Cardiac muscle cell (in vitro differentiated cells and primary cell): ENCODE measurements around the gene HNRNPUL1. TPM values are rescaled to one million over a fixed set of nuclear protein-coding genes. Genes with fewer than 3 reads are reported as not detected.

Experiments used
- DNase-seq, 2 donors: peaks; one replicate each; pipeline versions ENCODE4 v3.0.0 to v3.0.0-alpha.2; 2010 to 2017; ENCODE audit warnings: low read depth in 1 of 2, low spot score in 1 of 2
- H3K27ac ChIP-seq: fragments of 200-600 bp; sonication (generic); 2 replicates; pipeline ENCODE4 v1.5.1; 2016
- H3K27me3 ChIP-seq: fragments of 200-600 bp; sonication (generic); 2 replicates; pipeline ENCODE4 v1.6.0; 2016; ENCODE audit warnings: control low read depth
- H3K36me3 ChIP-seq: fragments of 200-600 bp; sonication (generic); 2 replicates; pipeline ENCODE4 v1.5.1; 2016; ENCODE audit warnings: control low read depth
- H3K4me1 ChIP-seq: fragments of 200-600 bp; sonication (generic); 2 replicates; pipeline ENCODE4 v1.8.1; 2017; ENCODE audit warnings: low read depth, mild to moderate bottlenecking, mixed run types
- H3K4me3 ChIP-seq: fragments of 200-600 bp; sonication (generic); 2 replicates; pipeline ENCODE4 v1.5.1; 2016; ENCODE audit warnings: mild to moderate bottlenecking
- H3K9me3 ChIP-seq: fragments of 200-600 bp; sonication (generic); 2 replicates; pipeline ENCODE4 v1.5.1; 2017; ENCODE audit warnings: low read depth, mild to moderate bottlenecking, control low read depth
- polyA plus RNA-seq: library from polyadenylated mRNA; unstranded; fragments of >200 nt; fragmentation: Nextera tagmentation; extraction: Ambion mirVana; gene quantifications from 2 replicates; pipeline ENCODE4 v1.2.1, GENCODE V29; 2016
- total RNA-seq: library from RNA; depleted of rRNA; stranded (reverse); fragments of >200 nt; gene quantifications from 2 replicates; pipeline ENCODE4 v1.2.3, GENCODE V29; 2016
- TF ChIP-seq, protein P1 (sequence below): IDR thresholded peaks from 2 replicates; pipeline ENCODE4 v1.5.1; 2012; ENCODE audit warnings: low read depth, mild to moderate bottlenecking, low read length

Gene HNRNPUL1
- total and polyA plus RNA-seq, 2 experiments from 2014 or later = 148 to 195 TPM

DNA sequence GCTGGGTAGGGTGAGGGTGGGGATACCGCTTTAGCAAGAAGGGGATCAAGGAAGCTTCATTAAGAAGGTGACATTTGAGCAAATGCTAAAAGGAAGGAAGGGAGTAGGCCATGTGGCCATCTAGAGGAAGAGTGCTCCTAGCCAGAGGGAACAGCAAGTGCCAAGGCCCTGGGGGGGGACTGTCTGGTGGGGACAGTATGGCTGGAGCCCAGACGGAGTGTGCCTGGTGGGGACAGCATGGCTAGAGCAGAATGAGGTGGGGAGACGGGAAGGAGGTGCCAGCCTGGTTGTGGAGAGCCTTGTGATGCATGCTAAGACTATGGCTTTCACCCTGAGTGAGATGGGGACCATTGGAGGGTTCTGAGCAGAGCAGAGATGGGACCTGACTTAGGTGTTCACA, 91.6 kb downstream of the HNRNPUL1 start:
- H3K4me1 ChIP-seq = no peaks in the 10 kb centered on the region
- TF ChIP-seq, protein P1, sequence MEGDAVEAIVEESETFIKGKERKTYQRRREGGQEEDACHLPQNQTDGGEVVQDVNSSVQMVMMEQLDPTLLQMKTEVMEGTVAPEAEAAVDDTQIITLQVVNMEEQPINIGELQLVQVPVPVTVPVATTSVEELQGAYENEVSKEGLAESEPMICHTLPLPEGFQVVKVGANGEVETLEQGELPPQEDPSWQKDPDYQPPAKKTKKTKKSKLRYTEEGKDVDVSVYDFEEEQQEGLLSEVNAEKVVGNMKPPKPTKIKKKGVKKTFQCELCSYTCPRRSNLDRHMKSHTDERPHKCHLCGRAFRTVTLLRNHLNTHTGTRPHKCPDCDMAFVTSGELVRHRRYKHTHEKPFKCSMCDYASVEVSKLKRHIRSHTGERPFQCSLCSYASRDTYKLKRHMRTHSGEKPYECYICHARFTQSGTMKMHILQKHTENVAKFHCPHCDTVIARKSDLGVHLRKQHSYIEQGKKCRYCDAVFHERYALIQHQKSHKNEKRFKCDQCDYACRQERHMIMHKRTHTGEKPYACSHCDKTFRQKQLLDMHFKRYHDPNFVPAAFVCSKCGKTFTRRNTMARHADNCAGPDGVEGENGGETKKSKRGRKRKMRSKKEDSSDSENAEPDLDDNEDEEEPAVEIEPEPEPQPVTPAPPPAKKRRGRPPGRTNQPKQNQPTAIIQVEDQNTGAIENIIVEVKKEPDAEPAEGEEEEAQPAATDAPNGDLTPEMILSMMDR = no peak
- H3K27me3 ChIP-seq = no peaks in the 10 kb centered on the region
- H3K9me3 ChIP-seq = no peaks in the 10 kb centered on the region
- DNase-seq = no peak
- no peak overlapping the region for H3K4me3 ChIP-seq
- no peaks in the 10 kb centered on the region for H3K36me3 ChIP-seq
- no peak overlapping the region for H3K27ac ChIP-seq

DNA sequence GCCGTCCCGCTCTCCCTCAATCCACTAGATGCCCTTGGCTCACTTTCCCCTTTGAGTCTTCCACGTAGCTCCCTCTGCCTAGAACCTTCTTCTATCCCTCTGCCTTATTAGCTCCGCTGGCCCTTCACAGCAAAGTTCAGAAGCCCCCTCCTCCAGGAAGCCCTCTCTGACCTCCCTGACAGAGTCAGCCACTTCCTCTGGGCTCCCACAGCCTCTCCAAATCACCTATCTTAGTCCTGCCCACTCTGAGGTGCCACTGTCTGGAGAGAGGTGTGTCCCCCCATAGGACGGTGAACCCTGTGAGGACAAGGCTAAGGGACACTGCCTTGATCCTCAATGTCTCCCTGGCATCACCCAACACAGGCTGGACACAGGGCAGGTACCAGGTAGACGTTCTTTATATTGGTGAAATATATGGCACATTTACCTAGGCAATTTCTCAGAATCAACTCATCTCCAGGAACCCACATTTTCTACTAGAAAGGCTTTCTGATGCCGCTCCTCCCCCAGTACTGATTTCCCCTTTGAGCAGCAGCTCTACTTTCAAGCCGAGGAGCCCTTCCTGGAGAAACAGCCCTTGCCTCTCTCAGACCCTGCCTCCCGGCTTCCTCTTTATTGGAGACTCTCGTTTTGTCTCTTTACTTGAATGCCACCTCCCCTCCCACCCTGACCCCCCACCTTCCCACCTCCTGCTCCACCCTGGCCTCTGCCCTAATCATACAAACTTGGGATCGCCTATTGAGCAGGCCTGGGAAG, 93.0 kb downstream of the HNRNPUL1 start:
- H3K27me3 ChIP-seq = no peaks in the 10 kb centered on the region
- H3K4me3 ChIP-seq = no peak overlapping the region
- DNase-seq = no peak
- no peaks in the 10 kb centered on the region for H3K36me3 ChIP-seq
- H3K27ac ChIP-seq = no peak overlapping the region
- TF ChIP-seq, protein P1 = no peak
- no peaks in the 10 kb centered on the region for H3K9me3 ChIP-seq
- no peaks in the 10 kb centered on the region for H3K4me1 ChIP-seq

Other genes with a start within 250 kb of the HNRNPUL1 start
- not detected in 2 replicates for gene CYP2A13, start 175.9 kb upstream of the HNRNPUL1 start, total RNA-seq
- gene CYP2A13, start 175.9 kb upstream of the HNRNPUL1 start, polyA plus RNA-seq = not detected in 2 replicates
- not detected in 2 replicates for gene CYP2F1, start 149.9 kb upstream of the HNRNPUL1 start, total RNA-seq
- gene CYP2F1, start 149.9 kb upstream of the HNRNPUL1 start, polyA plus RNA-seq = not detected in 2 replicates
- 1.7 and 1.8 TPM in 2 replicates for gene CYP2S1, start 71.2 kb upstream of the HNRNPUL1 start, total RNA-seq
- 0.60 and 2.3 TPM in 2 replicates for gene CYP2S1, start 71.2 kb upstream of the HNRNPUL1 start, polyA plus RNA-seq
- 62.7 and 68.5 TPM in 2 replicates for gene AXL, start 45.1 kb upstream of the HNRNPUL1 start, total RNA-seq
- gene AXL, start 45.1 kb upstream of the HNRNPUL1 start, polyA plus RNA-seq = 16.6 and 26.2 TPM in 2 replicates
- gene CCDC97, start 45.8 kb downstream of the HNRNPUL1 start, total RNA-seq = 24.6 and 25.2 TPM in 2 replicates
- gene CCDC97, start 45.8 kb downstream of the HNRNPUL1 start, polyA plus RNA-seq = 29.7 and 32.4 TPM in 2 replicates
- 19.4 and 32.6 TPM in 2 replicates for gene TGFB1, start 89.5 kb downstream of the HNRNPUL1 start, total RNA-seq
- gene TGFB1, start 89.5 kb downstream of the HNRNPUL1 start, polyA plus RNA-seq = 34.8 and 52.3 TPM in 2 replicates
- gene B9D2, start 99.8 kb downstream of the HNRNPUL1 start, total RNA-seq = 5.3 and 7.8 TPM in 2 replicates
- gene B9D2, start 99.8 kb downstream of the HNRNPUL1 start, polyA plus RNA-seq = 10.8 and 10.9 TPM in 2 replicates
- gene TMEM91, start 112.2 kb downstream of the HNRNPUL1 start, total RNA-seq = 16.8 and 21.8 TPM in 2 replicates
- gene TMEM91, start 112.2 kb downstream of the HNRNPUL1 start, polyA plus RNA-seq = 14.5 and 18.1 TPM in 2 replicates
- 24.5 and 31.4 TPM in 2 replicates for gene EXOSC5, start 133.0 kb downstream of the HNRNPUL1 start, total RNA-seq
- 40.6 and 53.0 TPM in 2 replicates for gene EXOSC5, start 133.0 kb downstream of the HNRNPUL1 start, polyA plus RNA-seq
- 127 and 166 TPM in 2 replicates for gene BCKDHA, start 133.4 kb downstream of the HNRNPUL1 start, total RNA-seq
- 151 and 200 TPM in 2 replicates for gene BCKDHA, start 133.4 kb downstream of the HNRNPUL1 start, polyA plus RNA-seq
- 4.9 and 6.8 TPM in 2 replicates for gene B3GNT8, start 163.0 kb downstream of the HNRNPUL1 start, total RNA-seq
- 4.8 and 5.9 TPM in 2 replicates for gene B3GNT8, start 163.0 kb downstream of the HNRNPUL1 start, polyA plus RNA-seq
- 78.5 and 110 TPM in 2 replicates for gene DMAC2, start 175.5 kb downstream of the HNRNPUL1 start, total RNA-seq
- 126 and 137 TPM in 2 replicates for gene DMAC2, start 175.5 kb downstream of the HNRNPUL1 start, polyA plus RNA-seq
- gene ERICH4, start 178.8 kb downstream of the HNRNPUL1 start, total RNA-seq = not detected in 2 replicates
- not detected in 2 replicates for gene ERICH4, start 178.8 kb downstream of the HNRNPUL1 start, polyA plus RNA-seq